ENCODE data around the gene GRHL1.
A peak's percentile ranks its signal among the peaks of the same experiment; 100 is the strongest.

The GRHL1 gene

GRCh38 chr2:9946818-9947217, 4.7 kb upstream of the GRHL1 start:
- H3K4me3 ChIP-seq (ENCODE audit: low read depth, low read length): no peak overlapping the region
- TF ChIP-seq, protein P1, sequence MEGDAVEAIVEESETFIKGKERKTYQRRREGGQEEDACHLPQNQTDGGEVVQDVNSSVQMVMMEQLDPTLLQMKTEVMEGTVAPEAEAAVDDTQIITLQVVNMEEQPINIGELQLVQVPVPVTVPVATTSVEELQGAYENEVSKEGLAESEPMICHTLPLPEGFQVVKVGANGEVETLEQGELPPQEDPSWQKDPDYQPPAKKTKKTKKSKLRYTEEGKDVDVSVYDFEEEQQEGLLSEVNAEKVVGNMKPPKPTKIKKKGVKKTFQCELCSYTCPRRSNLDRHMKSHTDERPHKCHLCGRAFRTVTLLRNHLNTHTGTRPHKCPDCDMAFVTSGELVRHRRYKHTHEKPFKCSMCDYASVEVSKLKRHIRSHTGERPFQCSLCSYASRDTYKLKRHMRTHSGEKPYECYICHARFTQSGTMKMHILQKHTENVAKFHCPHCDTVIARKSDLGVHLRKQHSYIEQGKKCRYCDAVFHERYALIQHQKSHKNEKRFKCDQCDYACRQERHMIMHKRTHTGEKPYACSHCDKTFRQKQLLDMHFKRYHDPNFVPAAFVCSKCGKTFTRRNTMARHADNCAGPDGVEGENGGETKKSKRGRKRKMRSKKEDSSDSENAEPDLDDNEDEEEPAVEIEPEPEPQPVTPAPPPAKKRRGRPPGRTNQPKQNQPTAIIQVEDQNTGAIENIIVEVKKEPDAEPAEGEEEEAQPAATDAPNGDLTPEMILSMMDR (conservative IDR thresholded peaks at IDR 0.05; ENCODE audit: low read depth, low read length): no peak
- no peak for DNase-seq (ENCODE audit: low read depth)

GRCh38 chr2:9948721-9949120, 2.8 kb upstream of the GRHL1 start:
- no peak for DNase-seq (ENCODE audit: low read depth)
- TF ChIP-seq, protein P1 (conservative IDR thresholded peaks at IDR 0.05; ENCODE audit: low read depth, low read length): no peak
- H3K4me3 ChIP-seq (ENCODE audit: low read depth, low read length): no peak overlapping the region

GRCh38 chr2:9949239-9949991, 2.1 kb upstream of the GRHL1 start:
- TF ChIP-seq, protein P1 (conservative IDR thresholded peaks at IDR 0.05; ENCODE audit: low read depth, low read length): no peak
- no peak overlapping the region for H3K4me3 ChIP-seq (ENCODE audit: low read depth, low read length)
- DNase-seq (ENCODE audit: low read depth): no peak

DNA sequence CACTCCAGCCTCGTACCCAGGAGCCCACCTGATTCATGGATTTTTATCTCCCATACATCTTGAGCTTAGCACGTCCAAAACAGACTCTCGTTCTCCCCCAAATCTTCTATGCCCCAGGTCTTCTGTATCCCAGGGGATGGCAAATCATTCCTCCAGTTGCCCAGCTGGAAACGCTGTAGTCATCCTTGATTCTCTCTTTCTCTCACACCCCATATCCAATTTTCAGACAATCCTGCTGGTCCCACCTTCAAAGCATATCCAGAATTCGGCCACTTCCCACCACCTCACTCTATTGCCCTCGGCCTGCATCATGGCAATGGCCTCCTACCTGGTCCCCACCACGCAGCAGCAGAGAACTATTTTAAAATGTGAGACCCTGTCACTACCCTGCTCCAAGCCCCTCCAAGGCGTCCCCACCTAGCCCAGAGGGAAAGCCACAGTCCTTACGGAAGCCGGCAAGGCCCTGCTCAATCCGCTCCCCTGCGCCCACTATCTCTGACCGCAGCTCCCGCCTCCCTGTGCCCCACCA, 1.4 kb upstream of the GRHL1 start:
- TF ChIP-seq, protein P1 (conservative IDR thresholded peaks at IDR 0.05; ENCODE audit: low read depth, low read length): no peak
- no peak overlapping the region for H3K4me3 ChIP-seq (ENCODE audit: low read depth, low read length)
- DNase-seq (ENCODE audit: low read depth): no peak

DNA sequence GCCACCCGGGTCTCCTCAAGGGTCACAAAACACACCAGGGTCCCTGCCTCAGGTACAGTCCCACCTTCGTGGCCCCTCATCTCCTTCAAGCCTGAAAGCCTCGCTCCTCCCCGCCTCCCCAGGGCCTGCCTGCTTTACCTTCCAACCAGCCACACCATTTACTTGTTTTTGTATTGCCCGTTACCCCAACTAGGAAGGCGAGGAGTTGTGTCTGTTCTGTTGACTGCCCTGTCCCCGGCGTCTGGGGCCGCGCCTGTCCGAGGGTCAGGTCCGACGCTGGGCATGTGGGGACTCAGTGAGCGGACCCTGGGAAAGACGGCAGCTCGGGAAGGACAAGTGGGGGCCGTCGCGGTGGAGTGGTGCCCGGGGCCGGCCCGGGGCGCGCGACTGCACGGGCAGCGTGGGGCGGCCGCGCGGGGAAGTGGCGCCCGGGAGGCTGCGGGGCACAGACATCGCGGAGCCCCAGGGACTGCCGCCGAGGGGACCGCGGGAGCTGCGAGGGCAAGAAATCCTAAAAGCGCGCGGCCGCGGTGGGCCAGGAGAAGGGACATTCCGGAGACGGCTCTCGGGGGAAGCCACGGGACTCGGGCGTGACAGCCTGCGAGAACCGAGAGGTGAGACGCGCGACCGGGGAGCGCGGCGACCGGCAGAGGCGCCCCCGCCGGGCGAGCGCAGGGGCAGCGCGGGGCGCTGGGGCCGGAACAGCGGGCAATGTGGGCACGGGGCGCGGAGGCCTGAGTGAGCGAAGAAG, 797 bp upstream of the GRHL1 start:
- DNase-seq (ENCODE audit: low read depth): peak; percentile 11
- TF ChIP-seq, protein P1 (conservative IDR thresholded peaks at IDR 0.05; ENCODE audit: low read depth, low read length): no peak
- H3K4me3 ChIP-seq (ENCODE audit: low read depth, low read length): peak overlapping the region; percentile 57

DNA sequence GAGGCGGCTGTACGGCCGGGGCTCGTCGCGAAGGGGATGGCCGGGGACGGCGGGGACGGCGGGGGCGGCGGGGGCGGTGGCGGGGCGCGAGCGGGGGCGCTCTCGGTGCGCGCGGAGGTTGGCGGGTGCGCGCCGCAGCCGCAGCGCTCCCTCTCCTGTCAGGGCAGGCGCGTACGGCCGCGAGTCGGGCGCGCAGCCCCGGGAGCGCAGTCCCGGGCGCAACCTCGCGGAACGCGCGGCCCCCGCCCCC, 296 bp upstream of the GRHL1 start:
- TF ChIP-seq, protein P1 (conservative IDR thresholded peaks at IDR 0.05; ENCODE audit: low read depth, low read length): no peak
- no peak for DNase-seq (ENCODE audit: low read depth)
- peak overlapping the region; percentile 57 for H3K4me3 ChIP-seq (ENCODE audit: low read depth, low read length)

Data from choroid plexus epithelial cell (primary cell).